Smooth muscle cell (in vitro differentiated cells): ENCODE measurements around the gene RETREG1. TPM values are rescaled to one million over a fixed set of nuclear protein-coding genes. Genes with fewer than 3 reads are reported as not detected.

Experiments
- DNase-seq: peaks from one replicate; lab custom pipeline; 2025; ENCODE audit not compliant: unreplicated experiment; lab: John Stamatoyannopoulos, UW
- H2AFZ ChIP-seq: fragments of 200-600 bp; sonication (generic); 2 replicates; pipeline ENCODE4 v1.6.0; 2016; ENCODE audit warnings: antibody characterized with exemption, low read depth, mild to moderate bottlenecking
- H3F3A ChIP-seq: fragments of 200-600 bp; sonication (generic); 2 replicates; pipeline ENCODE4 v1.6.0; 2017; ENCODE audit warnings: antibody characterized with exemption, low read depth
- H3K27ac ChIP-seq: fragments of 200-600 bp; sonication (generic); 2 replicates; pipeline ENCODE4 v1.5.1; 2016; ENCODE audit warnings: low read depth, mild to moderate bottlenecking
- H3K27me3 ChIP-seq: fragments of 200-600 bp; sonication (generic); 2 replicates; pipeline ENCODE4 v1.6.1; 2016; ENCODE audit warnings: low read depth, mild to moderate bottlenecking
- H3K36me3 ChIP-seq: fragments of 200-600 bp; sonication (generic); 2 replicates; pipeline ENCODE4 v1.5.1; 2016; ENCODE audit warnings: low read depth
- H3K4me1 ChIP-seq: fragments of 200-600 bp; sonication (generic); 2 replicates; pipeline ENCODE4 v1.5.1; 2016; ENCODE audit warnings: low read depth
- H3K4me2 ChIP-seq: fragments of 200-600 bp; sonication (generic); 2 replicates; pipeline ENCODE4 v1.6.0; 2016; ENCODE audit warnings: mild to moderate bottlenecking
- H3K4me3 ChIP-seq: fragments of 200-600 bp; sonication (generic); 2 replicates; pipeline ENCODE4 v1.5.1; 2016; ENCODE audit warnings: mild to moderate bottlenecking
- H3K79me2 ChIP-seq: fragments of 200-600 bp; sonication (generic); 2 replicates; pipeline ENCODE4 v1.6.0; 2016; ENCODE audit warnings: low read depth, mild to moderate bottlenecking
- H3K9ac ChIP-seq: fragments of 200-600 bp; sonication (generic); 2 replicates; pipeline ENCODE4 v1.6.0; 2016; ENCODE audit warnings: low read depth
- H3K9me3 ChIP-seq: fragments of 200-600 bp; sonication (generic); replicated peaks from 2 replicates; pipeline ENCODE4 v1.5.1; 2016; ENCODE audit warnings: low read depth
- H4K20me1 ChIP-seq: fragments of 200-600 bp; sonication (generic); 2 replicates; pipeline ENCODE4 v1.6.0; 2016; ENCODE audit warnings: low read depth
- CTCF ChIP-seq: fragments of 200-600 bp; sonication (generic); IDR thresholded peaks from 2 replicates; pipeline ENCODE4 v1.5.1; 2017; ENCODE audit warnings: borderline replicate concordance, mild to moderate bottlenecking, antibody characterized with exemption; ENCODE audit not compliant: insufficient read depth, poor library complexity, severe bottlenecking
- WGBS: methylation state at CpG from one replicate; pipeline ENCODE4 v1.1.7; 2016; ENCODE audit warnings: low lambda C conversion rate; 5-methylcytosine and 5-hydroxymethylcytosine counted together
- polyA plus RNA-seq: library from polyadenylated mRNA; unstranded; fragments of >200 nt; fragmentation: Nextera tagmentation; extraction: Ambion mirVana; gene quantifications from 2 replicates; pipeline ENCODE4 v1.2.1, GENCODE V29; 2016
- total RNA-seq: library from RNA; depleted of rRNA; stranded (reverse); fragments of >200 nt; gene quantifications from 2 replicates; pipeline ENCODE4 v1.2.3, GENCODE V29; 2014

The RETREG1 gene
- total and polyA plus RNA-seq, 2 experiments from 2014 or later, result 0.19 to 4.4 TPM

DNA sequence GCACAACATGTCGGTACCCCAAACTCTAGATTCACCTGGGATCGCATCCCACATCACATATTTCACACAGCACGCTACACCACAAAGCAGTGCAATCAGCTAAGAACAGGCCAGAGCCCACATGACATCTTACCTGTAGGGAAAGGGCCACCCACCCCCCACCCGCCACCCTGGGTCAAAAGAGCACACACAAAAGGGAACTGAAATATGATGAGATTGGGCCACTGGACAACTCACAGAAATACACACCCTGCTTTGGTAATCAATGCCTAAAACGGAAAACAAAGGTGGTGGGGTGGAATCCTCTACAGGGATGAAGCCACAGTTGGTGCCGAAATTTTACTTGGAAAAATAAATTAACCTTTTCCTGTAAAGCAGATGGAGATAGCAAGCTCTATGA lies 13.1 kb downstream of the RETREG1 start:
- no peak for TF ChIP-seq CTCF
- Histone ChIP-seq H2AFZ (no peak overlapping the region), H3K4me2 (no peak overlapping the region), H3K27me3 (no peaks in the 10 kb centered on the region), H3K4me3 (no peak overlapping the region), H3K36me3 (no peaks in the 10 kb centered on the region), H3F3A (no peaks in the 10 kb centered on the region), H4K20me1 (no peaks in the 10 kb centered on the region), H3K4me1 (no peaks in the 10 kb centered on the region), H3K27ac (no peak overlapping the region), H3K9me3 (no peaks in the 10 kb centered on the region), H3K9ac (no peak overlapping the region), H3K79me2 (no peaks in the 10 kb centered on the region)
- WGBS, result 92% methylated on average over 6 of the region's 6 CpGs
- DNase-seq, result no peak

- no peak overlapping the region for H2AFZ ChIP-seq
- no peaks in the 10 kb centered on the region for H3K9me3 ChIP-seq
- H3K36me3 ChIP-seq, result no peaks in the 10 kb centered on the region
- no peak overlapping the region for H3K27ac ChIP-seq
- no peaks in the 10 kb centered on the region for H3F3A ChIP-seq
- no peak for DNase-seq
- TF ChIP-seq CTCF, result no peak
- H3K9ac ChIP-seq, result no peak overlapping the region
- H3K4me3 ChIP-seq, result no peak overlapping the region
- 91% methylated on average over 4 of the region's 5 CpGs for WGBS
- no peaks in the 10 kb centered on the region for H3K79me2 ChIP-seq
- H3K27me3 ChIP-seq, result no peaks in the 10 kb centered on the region
- no peak overlapping the region for H3K4me2 ChIP-seq
- no peaks in the 10 kb centered on the region for H4K20me1 ChIP-seq
- no peaks in the 10 kb centered on the region for H3K4me1 ChIP-seq
Measured at GRCh38 chr5:16603295-16603694, 13.5 kb downstream of the RETREG1 start.

GRCh38 chr5:16602182-16602581 lies 14.6 kb downstream of the RETREG1 start:
- Histone ChIP-seq H3K79me2 (no peaks in the 10 kb centered on the region), H3K27me3 (no peaks in the 10 kb centered on the region), H3K4me3 (no peak overlapping the region), H3K4me2 (no peak overlapping the region), H2AFZ (no peak overlapping the region), H3F3A (no peaks in the 10 kb centered on the region), H3K36me3 (no peaks in the 10 kb centered on the region), H4K20me1 (no peaks in the 10 kb centered on the region), H3K4me1 (no peaks in the 10 kb centered on the region), H3K9me3 (no peaks in the 10 kb centered on the region), H3K9ac (no peak overlapping the region), H3K27ac (no peak overlapping the region)
- WGBS, result 84% methylated on average over 10 of the region's 10 CpGs
- DNase-seq, result no peak
- TF ChIP-seq CTCF, result no peak

- Histone ChIP-seq H3K79me2 (no peaks in the 10 kb centered on the region), H3F3A (no peaks in the 10 kb centered on the region), H3K4me3 (no peak overlapping the region), H4K20me1 (no peaks in the 10 kb centered on the region), H3K27ac (no peak overlapping the region), H3K4me2 (no peak overlapping the region), H3K4me1 (no peaks in the 10 kb centered on the region), H3K36me3 (no peaks in the 10 kb centered on the region), H2AFZ (no peak overlapping the region), H3K9ac (no peak overlapping the region), H3K27me3 (no peaks in the 10 kb centered on the region), H3K9me3 (no peaks in the 10 kb centered on the region)
- TF ChIP-seq CTCF, result no peak
- WGBS, result 89% methylated on average over 5 of the region's 5 CpGs
- DNase-seq, result no peak
Measured at GRCh38 chr5:16600946-16601345, 15.9 kb downstream of the RETREG1 start.
